ENCODE results near the gene RAB15.
"Not testable (repeated sequence)": the region's sequence is repeated elsewhere in the genome, so short reads cannot be mapped to it uniquely, and the experiment has no call there.

Gene RAB15

GRCh38 chr14:64937821-64938193, 34.3 kb downstream of the RAB15 start:
- DNase-seq (ENCODE audit: low spot score), result no peak

GRCh38 chr14:64937171-64937820, 34.8 kb downstream of the RAB15 start:
- no peak for DNase-seq (ENCODE audit: low spot score)

- DNase-seq (ENCODE audit: low spot score), result no peak
Observed at GRCh38 chr14:64935508-64935907, 36.6 kb downstream of the RAB15 start.

GRCh38 chr14:64934338-64934929, 37.7 kb downstream of the RAB15 start:
- no peak for DNase-seq (ENCODE audit: low spot score)

- no peak for DNase-seq (ENCODE audit: low spot score)
Observed at GRCh38 chr14:64932231-64932630, 39.9 kb downstream of the RAB15 start.

- no peak for DNase-seq (ENCODE audit: low spot score)
Observed at GRCh38 chr14:64931123-64931522, 41.0 kb downstream of the RAB15 start.

- DNase-seq (ENCODE audit: low spot score), result no peak
Observed at GRCh38 chr14:64930085-64930843, 41.9 kb downstream of the RAB15 start.

- no peak for DNase-seq (ENCODE audit: low spot score)
Observed at GRCh38 chr14:64929014-64929359, 43.1 kb downstream of the RAB15 start.

GRCh38 chr14:64928239-64929013, 43.7 kb downstream of the RAB15 start:
- no peak for DNase-seq (ENCODE audit: low spot score)

GRCh38 chr14:64927031-64927430, 45.1 kb downstream of the RAB15 start:
- DNase-seq (ENCODE audit: low spot score), result no peak

GRCh38 chr14:64926398-64926995, 45.6 kb downstream of the RAB15 start:
- no peak for DNase-seq (ENCODE audit: low spot score)

- no peak for DNase-seq (ENCODE audit: low spot score)
Observed at GRCh38 chr14:64923015-64923414, 49.1 kb downstream of the RAB15 start.

GRCh38 chr14:64920465-64920864, 51.7 kb downstream of the RAB15 start:
- no peak for DNase-seq (ENCODE audit: low spot score)

GRCh38 chr14:64919618-64920017, 52.5 kb downstream of the RAB15 start:
- DNase-seq (ENCODE audit: low spot score), result no peak

GRCh38 chr14:64919215-64919614, 52.9 kb downstream of the RAB15 start:
- DNase-seq (ENCODE audit: low spot score), result no peak

- no peak for DNase-seq (ENCODE audit: low spot score)
Observed at GRCh38 chr14:64918216-64918615, 53.9 kb downstream of the RAB15 start.

GRCh38 chr14:64915797-64916196, 56.3 kb downstream of the RAB15 start:
- DNase-seq (ENCODE audit: low spot score), result no peak

GRCh38 chr14:64915029-64915424, 57.1 kb downstream of the RAB15 start:
- no peak for DNase-seq (ENCODE audit: low spot score)

- peak; percentile 98 for DNase-seq (ENCODE audit: low spot score)
Observed at GRCh38 chr14:64914237-64915028, 57.7 kb downstream of the RAB15 start, which contains the start of gene CHURC1. Gene CHURC1, plus strand, starts transcription at chr14:64914455. Its CDS starts 41 bp downstream, at chr14:64914496.

GRCh38 chr14:64913477-64913876, 58.7 kb downstream of the RAB15 start:
- DNase-seq (ENCODE audit: low spot score), result not testable (repeated sequence)

GRCh38 chr14:64912261-64912660, 59.9 kb downstream of the RAB15 start:
- DNase-seq (ENCODE audit: low spot score), result no peak

Data from activated CD4-positive, alpha-beta T cell treated with anti-CD3 and anti-CD28 coated beads, Interleukin-2, Interleukin-4, amounts not matched to agents 100 ng/mL and 50 ng/mL, durations not matched to agents 16 hours and 8 hours (primary cell).